GM19463 (cell line): Measurements from ENCODE around the gene FAM83C.
"Not testable (repeated sequence)": the region's sequence is repeated elsewhere in the genome, so short reads cannot be mapped to it uniquely, and the experiment has no call there.

Experiments used
- ATAC-seq: cut with Tn5 transposase; IDR thresholded peaks from one replicate; pipeline ENCODE4 v1.9.1; 2021; ENCODE audit warnings: mild to moderate bottlenecking, moderate library complexity; ENCODE audit not compliant: unreplicated experiment

Gene FAM83C

GRCh38 chr20:35269055-35269781 lies 23.0 kb downstream of the FAM83C start:
- ATAC-seq: no peak

- ATAC-seq: no peak
Observed at GRCh38 chr20:35267092-35267491, 25.1 kb downstream of the FAM83C start.

- ATAC-seq: no peak
Observed at GRCh38 chr20:35264755-35265154, 27.5 kb downstream of the FAM83C start.

GRCh38 chr20:35263532-35264341 lies 28.5 kb downstream of the FAM83C start:
- ATAC-seq: no peak

- ATAC-seq: not testable (repeated sequence)
Observed at GRCh38 chr20:35262731-35263531, 29.3 kb downstream of the FAM83C start.

GRCh38 chr20:35262321-35262720 lies 29.9 kb downstream of the FAM83C start:
- not testable (repeated sequence) for ATAC-seq

- ATAC-seq: no peak
Observed at GRCh38 chr20:35260426-35260825, 31.8 kb downstream of the FAM83C start.

- no peak for ATAC-seq
Observed at GRCh38 chr20:35257175-35257909, 34.9 kb downstream of the FAM83C start.

GRCh38 chr20:35254448-35254999 lies 37.7 kb downstream of the FAM83C start:
- ATAC-seq: no peak

GRCh38 chr20:35253010-35253409 lies 39.2 kb downstream of the FAM83C start:
- ATAC-seq: no peak

- not testable (repeated sequence) for ATAC-seq
Observed at GRCh38 chr20:35252598-35252997, 39.6 kb downstream of the FAM83C start.

- no peak for ATAC-seq
Observed at GRCh38 chr20:35252037-35252461, 40.2 kb downstream of the FAM83C start.

- no peak for ATAC-seq
Observed at GRCh38 chr20:35251613-35251940, 40.6 kb downstream of the FAM83C start.

- no peak for ATAC-seq
Observed at GRCh38 chr20:35248641-35249475, 43.4 kb downstream of the FAM83C start.

- no peak for ATAC-seq
Observed at GRCh38 chr20:35246723-35247122, 45.5 kb downstream of the FAM83C start.

- no peak for ATAC-seq
Observed at GRCh38 chr20:35243986-35244385, 48.2 kb downstream of the FAM83C start.

GRCh38 chr20:35243317-35243716 lies 48.9 kb downstream of the FAM83C start:
- no peak for ATAC-seq

GRCh38 chr20:35240811-35241293 lies 51.4 kb downstream of the FAM83C start:
- no peak for ATAC-seq

GRCh38 chr20:35240083-35240810 lies 52.0 kb downstream of the FAM83C start:
- no peak for ATAC-seq
